ENCODE data around the gene ITGA2B. TPM values are rescaled to one million over a fixed set of nuclear protein-coding genes. Genes with fewer than 3 reads are reported as not detected.
"Not testable (repeated sequence)": the region's sequence is repeated elsewhere in the genome, so short reads cannot be mapped to it uniquely, and the experiment has no call there.

The ITGA2B gene
- total RNA-seq, 1 experiment from 2014 or later = 0.62 TPM

DNA sequence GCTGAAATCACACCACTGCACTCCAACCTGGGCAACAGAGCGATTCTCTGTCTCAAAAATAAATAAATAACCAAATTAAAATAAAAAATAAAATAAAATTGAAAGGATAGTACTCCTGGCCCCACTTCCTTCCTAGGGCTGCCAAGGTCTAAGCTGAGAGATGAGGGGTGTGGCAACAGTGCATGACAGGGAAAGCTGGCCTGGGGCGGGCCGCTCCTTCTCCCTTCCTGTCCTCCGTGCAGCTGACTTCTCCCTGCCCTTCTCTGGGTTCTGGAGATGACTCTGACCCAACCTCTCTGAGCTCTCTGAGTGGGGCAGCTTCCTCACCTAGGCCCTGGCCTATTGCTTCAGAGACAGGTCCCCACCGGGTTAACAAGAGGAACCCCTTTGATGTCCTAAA, 56.1 kb downstream of the ITGA2B start:
- no peaks in the 10 kb centered on the region for H3K27me3 ChIP-seq (replicated peaks; ENCODE audit: insufficient read depth, low read depth, low read length, poor library complexity)
- no peaks in the 10 kb centered on the region for H3K4me1 ChIP-seq (ENCODE audit: insufficient read depth, low read length, poor library complexity, severe bottlenecking)
- ChIA-PET CTCF (no interaction called here), POLR2A (ENCODE audit: low non-redundant PET) (no interaction called here)
- TF ChIP-seq EZH2 (IDR thresholded peaks at IDR 0.05; ENCODE audit: borderline replicate concordance, low read depth, low read length, poor library complexity, severe bottlenecking) = no peak
- H3K36me3 ChIP-seq (ENCODE audit: insufficient read depth, low read length, poor library complexity, severe bottlenecking) = no peaks in the 10 kb centered on the region
- no TSS peak for BruUV-seq (replicated peaks)
- no peak for DNase-seq (ENCODE audit: low spot score)
- intact Hi-C loops (cut with micrococcal nuclease; ENCODE audit: unreplicated experiment) = no loop called here
- no peak overlapping the region for H3K27ac ChIP-seq (ENCODE audit: low read depth, low read length, poor library complexity, severe bottlenecking)
- H3K4me3 ChIP-seq (ENCODE audit: low read depth, low read length, poor library complexity, severe bottlenecking) = no peak overlapping the region
- no peaks in the 10 kb centered on the region for H3K9me3 ChIP-seq (ENCODE audit: low read depth, low read length, poor library complexity, severe bottlenecking)

DNA sequence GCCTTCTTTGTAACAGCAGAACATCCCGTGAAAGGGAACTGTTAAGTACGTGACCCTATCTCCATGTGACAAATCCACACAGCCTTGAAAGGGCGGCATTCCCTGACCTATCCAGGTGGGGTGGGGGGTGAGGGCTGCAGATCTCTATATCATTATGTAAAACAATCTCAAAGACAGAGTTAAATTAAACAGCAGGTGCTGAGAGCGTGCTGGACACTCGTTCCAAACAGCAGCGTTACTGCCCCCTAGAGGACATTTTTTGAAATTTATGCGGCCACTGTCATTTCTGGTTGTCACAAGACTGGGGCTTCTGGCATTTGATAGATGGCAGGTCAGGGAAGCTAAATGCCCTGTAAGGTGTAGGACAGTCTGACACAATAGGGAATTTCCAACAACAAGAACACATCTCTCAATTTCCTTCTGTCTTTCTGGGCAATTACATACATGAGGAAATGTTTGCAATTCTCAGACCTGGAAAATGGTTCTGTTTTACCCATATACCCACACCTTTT, 58.1 kb downstream of the ITGA2B start:
- Histone ChIP-seq H3K9me3 (ENCODE audit: low read depth, low read length, poor library complexity, severe bottlenecking) (no peaks in the 10 kb centered on the region), H3K36me3 (ENCODE audit: insufficient read depth, low read length, poor library complexity, severe bottlenecking) (no peaks in the 10 kb centered on the region), H3K27me3 (replicated peaks; ENCODE audit: insufficient read depth, low read depth, low read length, poor library complexity) (no peaks in the 10 kb centered on the region), H3K27ac (ENCODE audit: low read depth, low read length, poor library complexity, severe bottlenecking) (no peak overlapping the region), H3K4me3 (ENCODE audit: low read depth, low read length, poor library complexity, severe bottlenecking) (no peak overlapping the region), H3K4me1 (ENCODE audit: insufficient read depth, low read length, poor library complexity, severe bottlenecking) (no peaks in the 10 kb centered on the region)
- intact Hi-C loops (cut with micrococcal nuclease; ENCODE audit: unreplicated experiment) = no loop called here
- no TSS peak for BruUV-seq (replicated peaks)
- TF ChIP-seq, protein P1, sequence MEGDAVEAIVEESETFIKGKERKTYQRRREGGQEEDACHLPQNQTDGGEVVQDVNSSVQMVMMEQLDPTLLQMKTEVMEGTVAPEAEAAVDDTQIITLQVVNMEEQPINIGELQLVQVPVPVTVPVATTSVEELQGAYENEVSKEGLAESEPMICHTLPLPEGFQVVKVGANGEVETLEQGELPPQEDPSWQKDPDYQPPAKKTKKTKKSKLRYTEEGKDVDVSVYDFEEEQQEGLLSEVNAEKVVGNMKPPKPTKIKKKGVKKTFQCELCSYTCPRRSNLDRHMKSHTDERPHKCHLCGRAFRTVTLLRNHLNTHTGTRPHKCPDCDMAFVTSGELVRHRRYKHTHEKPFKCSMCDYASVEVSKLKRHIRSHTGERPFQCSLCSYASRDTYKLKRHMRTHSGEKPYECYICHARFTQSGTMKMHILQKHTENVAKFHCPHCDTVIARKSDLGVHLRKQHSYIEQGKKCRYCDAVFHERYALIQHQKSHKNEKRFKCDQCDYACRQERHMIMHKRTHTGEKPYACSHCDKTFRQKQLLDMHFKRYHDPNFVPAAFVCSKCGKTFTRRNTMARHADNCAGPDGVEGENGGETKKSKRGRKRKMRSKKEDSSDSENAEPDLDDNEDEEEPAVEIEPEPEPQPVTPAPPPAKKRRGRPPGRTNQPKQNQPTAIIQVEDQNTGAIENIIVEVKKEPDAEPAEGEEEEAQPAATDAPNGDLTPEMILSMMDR (conservative IDR thresholded peaks at IDR 0.05; ENCODE audit: low read depth, low read length) = peak; percentile 69
- no peak for TF ChIP-seq EZH2 (IDR thresholded peaks at IDR 0.05; ENCODE audit: borderline replicate concordance, low read depth, low read length, poor library complexity, severe bottlenecking)
- DNase-seq (ENCODE audit: low spot score) = peak; percentile 61
- POLR2A ChIA-PET (ENCODE audit: low non-redundant PET) = no interaction called here
- CTCF ChIA-PET = interaction anchor here (0.9 kb wide), 1 partner anchor 14 kb away, joined by 3 read pairs; no protein-coding TSS in a partner anchor

- POLR2A ChIA-PET (ENCODE audit: low non-redundant PET); DNase-seq (ENCODE audit: low spot score); intact Hi-C loops (cut with micrococcal nuclease; ENCODE audit: unreplicated experiment); H3K4me3 ChIP-seq (ENCODE audit: low read depth, low read length, poor library complexity, severe bottlenecking); H3K27me3 ChIP-seq (replicated peaks; ENCODE audit: insufficient read depth, low read depth, low read length, poor library complexity); H3K9me3 ChIP-seq (ENCODE audit: low read depth, low read length, poor library complexity, severe bottlenecking); CTCF ChIA-PET; H3K36me3 ChIP-seq (ENCODE audit: insufficient read depth, low read length, poor library complexity, severe bottlenecking); H3K27ac ChIP-seq (ENCODE audit: low read depth, low read length, poor library complexity, severe bottlenecking); BruUV-seq (replicated peaks); H3K4me1 ChIP-seq (ENCODE audit: insufficient read depth, low read length, poor library complexity, severe bottlenecking): not testable (repeated sequence)
Measured at GRCh38 chr17:44330263-44330662, 59.2 kb downstream of the ITGA2B start.

DNA sequence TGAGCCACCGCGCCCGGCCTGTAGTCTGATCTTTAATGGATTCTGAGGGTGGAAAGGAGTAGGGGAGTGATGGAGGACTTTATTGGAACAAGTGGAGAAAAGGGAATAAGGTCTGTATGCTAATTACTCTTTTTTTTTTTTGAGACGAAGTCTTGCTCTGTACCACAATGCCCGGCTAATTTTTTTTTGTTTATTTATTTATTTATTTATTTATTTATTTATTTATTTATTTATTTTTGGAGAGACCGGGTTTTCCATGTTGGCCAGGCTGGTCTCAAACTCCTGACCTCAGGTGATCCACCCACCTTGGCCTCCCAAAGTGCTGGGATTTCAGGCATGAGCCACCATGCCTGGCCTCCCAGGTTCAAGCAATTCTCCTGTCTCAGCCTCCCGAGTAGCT, 59.9 kb downstream of the ITGA2B start:
- H3K27ac ChIP-seq (ENCODE audit: low read depth, low read length, poor library complexity, severe bottlenecking); CTCF ChIA-PET; H3K4me3 ChIP-seq (ENCODE audit: low read depth, low read length, poor library complexity, severe bottlenecking); H3K4me1 ChIP-seq (ENCODE audit: insufficient read depth, low read length, poor library complexity, severe bottlenecking); BruUV-seq (replicated peaks); H3K36me3 ChIP-seq (ENCODE audit: insufficient read depth, low read length, poor library complexity, severe bottlenecking); H3K27me3 ChIP-seq (replicated peaks; ENCODE audit: insufficient read depth, low read depth, low read length, poor library complexity); DNase-seq (ENCODE audit: low spot score); H3K9me3 ChIP-seq (ENCODE audit: low read depth, low read length, poor library complexity, severe bottlenecking); POLR2A ChIA-PET (ENCODE audit: low non-redundant PET): not testable (repeated sequence)
- intact Hi-C loops (cut with micrococcal nuclease; ENCODE audit: unreplicated experiment) = loop anchor here (5.0 kb wide), 1 partner anchor 107 kb away; no protein-coding TSS in a partner anchor

Data from A673 (cell line).